Progenitor cell of endocrine pancreas (in vitro differentiated cells): ENCODE measurements around the gene ATP11B. TPM values are rescaled to one million over a fixed set of nuclear protein-coding genes. Genes with fewer than 3 reads are reported as not detected.

ENCODE experiments used
- DNase-seq: peaks from one replicate; pipeline ENCODE4 v3.0.0; 2021; ENCODE audit warnings: low spot score; ENCODE audit not compliant: unreplicated experiment
- H3K27ac Mint-ChIP-seq: 2 replicates; pipeline ENCODE4 v1.8.0; 2021; ENCODE audit warnings: mild to moderate bottlenecking, moderate library complexity, mixed read lengths
- H3K27me3 Mint-ChIP-seq: 2 replicates; pipeline ENCODE4 v1.8.0; 2021; ENCODE audit warnings: mixed read lengths
- H3K36me3 Mint-ChIP-seq: 2 replicates; pipeline ENCODE4 v1.8.0; 2022; ENCODE audit warnings: mixed read lengths; ENCODE audit not compliant: insufficient read depth
- H3K4me1 Mint-ChIP-seq: 2 replicates; pipeline ENCODE4 v1.8.0; 2021; ENCODE audit warnings: low read depth, mixed read lengths
- H3K4me3 Mint-ChIP-seq: 2 replicates; pipeline ENCODE4 v1.8.0; 2021; ENCODE audit warnings: low read depth, mild to moderate bottlenecking, moderate library complexity, mixed read lengths
- H3K9me3 Mint-ChIP-seq: 2 replicates; pipeline ENCODE4 v1.8.0; 2021; ENCODE audit warnings: low read depth, mixed read lengths
- total RNA-seq: library from RNA; stranded (reverse); gene quantifications from 2 replicates; pipeline ENCODE4 v1.2.1, GENCODE V29; 2021
- TF ChIP-seq, protein P1 (sequence below): fragments of 200-600 bp; sonication (generic); IDR thresholded peaks from one replicate; pipeline ENCODE4 v1.5.0; 2021; ENCODE audit warnings: antibody characterized with exemption, mild to moderate bottlenecking; ENCODE audit not compliant: unreplicated experiment

The ATP11B gene
- total RNA-seq, 1 donor from 2014 or later = 127 TPM

DNA sequence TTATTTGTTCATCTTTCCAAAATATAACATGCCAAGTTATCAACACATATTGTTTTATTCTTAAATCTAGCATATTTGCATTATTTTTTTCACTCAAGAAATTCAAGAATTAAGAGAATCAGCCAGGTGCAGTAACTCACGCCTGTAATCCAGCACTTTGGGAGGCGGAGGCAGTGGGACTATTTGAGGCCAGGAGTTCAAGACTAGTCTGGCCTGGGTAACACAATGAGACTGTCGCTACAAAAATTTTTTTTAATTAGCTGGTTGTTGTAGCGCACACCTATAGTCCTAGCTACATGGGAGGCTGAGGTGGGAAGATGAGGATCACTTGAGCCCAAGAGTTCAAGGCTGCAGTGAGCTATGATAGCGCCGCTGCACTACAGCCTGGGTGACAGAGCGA lies 176.5 kb downstream of the ATP11B start:
- Mint-ChIP-seq H3K27ac (no peak overlapping the region), H3K4me1 (peaks cover 26% of the 10 kb centered on the region), H3K4me3 (no peak overlapping the region), H3K9me3 (no peaks in the 10 kb centered on the region), H3K36me3 (peaks cover 1% of the 10 kb centered on the region), H3K27me3 (no peaks in the 10 kb centered on the region)
- TF ChIP-seq, protein P1, sequence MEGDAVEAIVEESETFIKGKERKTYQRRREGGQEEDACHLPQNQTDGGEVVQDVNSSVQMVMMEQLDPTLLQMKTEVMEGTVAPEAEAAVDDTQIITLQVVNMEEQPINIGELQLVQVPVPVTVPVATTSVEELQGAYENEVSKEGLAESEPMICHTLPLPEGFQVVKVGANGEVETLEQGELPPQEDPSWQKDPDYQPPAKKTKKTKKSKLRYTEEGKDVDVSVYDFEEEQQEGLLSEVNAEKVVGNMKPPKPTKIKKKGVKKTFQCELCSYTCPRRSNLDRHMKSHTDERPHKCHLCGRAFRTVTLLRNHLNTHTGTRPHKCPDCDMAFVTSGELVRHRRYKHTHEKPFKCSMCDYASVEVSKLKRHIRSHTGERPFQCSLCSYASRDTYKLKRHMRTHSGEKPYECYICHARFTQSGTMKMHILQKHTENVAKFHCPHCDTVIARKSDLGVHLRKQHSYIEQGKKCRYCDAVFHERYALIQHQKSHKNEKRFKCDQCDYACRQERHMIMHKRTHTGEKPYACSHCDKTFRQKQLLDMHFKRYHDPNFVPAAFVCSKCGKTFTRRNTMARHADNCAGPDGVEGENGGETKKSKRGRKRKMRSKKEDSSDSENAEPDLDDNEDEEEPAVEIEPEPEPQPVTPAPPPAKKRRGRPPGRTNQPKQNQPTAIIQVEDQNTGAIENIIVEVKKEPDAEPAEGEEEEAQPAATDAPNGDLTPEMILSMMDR = no peak
- DNase-seq = no peak

DNA sequence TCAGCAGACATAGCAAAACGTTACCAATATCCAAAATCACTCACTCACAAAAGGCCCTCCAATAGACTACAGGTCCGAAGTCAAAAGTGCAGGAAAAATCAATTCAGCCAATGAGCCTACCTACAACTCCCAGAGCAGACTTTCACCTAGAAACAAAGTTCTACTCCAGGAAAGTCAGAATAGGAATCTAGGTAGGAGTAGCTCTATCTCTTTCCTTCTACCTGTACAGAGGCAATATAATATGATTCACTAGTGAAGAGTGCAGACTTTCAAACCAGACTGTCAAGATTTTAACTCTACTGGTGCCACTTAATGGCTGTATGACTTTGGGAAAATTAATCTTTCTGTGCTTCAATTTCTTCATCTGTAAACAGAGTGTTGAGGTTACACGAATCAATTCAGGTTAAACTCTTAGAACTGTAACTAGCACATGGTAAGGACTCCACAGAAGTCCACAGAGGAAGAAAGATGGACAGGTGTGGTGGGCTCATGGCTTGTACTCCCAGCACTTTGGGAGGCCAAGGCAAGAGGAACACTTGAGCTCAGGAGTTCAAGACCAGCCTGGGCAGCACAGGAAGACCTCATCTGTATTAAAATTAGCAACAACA lies 177.6 kb downstream of the ATP11B start:
- H3K36me3 Mint-ChIP-seq = peaks cover 2% of the 10 kb centered on the region
- H3K4me1 Mint-ChIP-seq = peaks cover 28% of the 10 kb centered on the region
- H3K4me3 Mint-ChIP-seq = no peak overlapping the region
- peak overlapping the region; percentile 66 for H3K27ac Mint-ChIP-seq
- DNase-seq = no peak
- no peaks in the 10 kb centered on the region for H3K9me3 Mint-ChIP-seq
- TF ChIP-seq, protein P1 = no peak
- no peaks in the 10 kb centered on the region for H3K27me3 Mint-ChIP-seq

Other genes with a start within 250 kb of the ATP11B start
- 64.6 and 66.1 TPM in 2 replicates for gene DCUN1D1, start 187.0 kb downstream of the ATP11B start, total RNA-seq